Raji (cell line): Measurements from ENCODE around the gene FHIP1A.

ENCODE experiments used
- POLR2A ChIP-seq: IDR thresholded peaks from 2 replicates; pipeline ENCODE4 v1.6.1; 2011; ENCODE audit warnings: low read depth, low read length, control low read depth; ENCODE audit not compliant: insufficient read depth

Gene FHIP1A

GRCh38 chr4:151436093-151436518 is 27.1 kb downstream of the FHIP1A start:
- no peak for TF ChIP-seq POLR2A

DNA sequence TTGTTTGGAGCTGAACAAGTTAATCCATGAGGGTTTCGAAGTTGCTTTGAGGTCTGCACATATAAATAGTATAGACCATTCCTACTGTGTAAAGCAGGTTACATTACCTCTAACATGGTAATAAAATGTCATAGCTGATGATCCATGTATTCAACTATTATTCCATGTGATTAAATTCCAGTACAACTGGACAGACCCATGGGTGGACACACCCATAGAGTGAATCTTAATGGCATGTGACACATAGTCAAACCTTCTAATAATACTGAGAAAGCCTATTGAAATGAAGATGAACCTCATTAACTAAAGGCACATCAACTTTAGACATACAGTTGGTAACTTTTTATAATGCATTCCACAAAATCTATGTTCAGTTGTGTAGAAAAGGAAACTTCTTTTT is 28.5 kb downstream of the FHIP1A start:
- TF ChIP-seq POLR2A = no peak

DNA sequence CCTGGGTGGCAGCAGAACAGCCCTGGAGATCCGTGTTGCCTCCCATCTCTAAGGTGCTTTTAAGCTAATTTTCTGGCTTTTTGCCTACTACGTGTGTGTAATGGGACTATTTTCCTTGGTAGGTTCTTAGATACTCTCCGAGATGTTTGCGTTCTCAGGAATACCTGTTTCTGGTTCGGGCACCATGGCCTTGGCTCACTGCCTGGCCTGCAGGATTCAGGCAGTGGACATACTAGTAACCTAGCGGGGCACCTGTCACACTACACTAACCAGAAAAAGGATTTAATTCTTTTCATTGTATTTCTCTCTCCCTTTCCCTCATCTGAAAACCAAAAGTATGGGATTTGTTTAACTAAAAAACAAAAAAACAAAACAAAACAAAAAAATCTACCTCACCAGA is 29.2 kb downstream of the FHIP1A start:
- TF ChIP-seq POLR2A = no peak

- no peak for TF ChIP-seq POLR2A
Measured at GRCh38 chr4:151439320-151439719, 30.3 kb downstream of the FHIP1A start.

- no peak for TF ChIP-seq POLR2A
Measured at GRCh38 chr4:151442002-151442401, 33.0 kb downstream of the FHIP1A start.

- no peak for TF ChIP-seq POLR2A
Measured at GRCh38 chr4:151443247-151443646, 34.3 kb downstream of the FHIP1A start.

- TF ChIP-seq POLR2A = no peak
Measured at GRCh38 chr4:151443752-151444151, 34.8 kb downstream of the FHIP1A start.

GRCh38 chr4:151446208-151446607 is 37.2 kb downstream of the FHIP1A start:
- TF ChIP-seq POLR2A = no peak

DNA sequence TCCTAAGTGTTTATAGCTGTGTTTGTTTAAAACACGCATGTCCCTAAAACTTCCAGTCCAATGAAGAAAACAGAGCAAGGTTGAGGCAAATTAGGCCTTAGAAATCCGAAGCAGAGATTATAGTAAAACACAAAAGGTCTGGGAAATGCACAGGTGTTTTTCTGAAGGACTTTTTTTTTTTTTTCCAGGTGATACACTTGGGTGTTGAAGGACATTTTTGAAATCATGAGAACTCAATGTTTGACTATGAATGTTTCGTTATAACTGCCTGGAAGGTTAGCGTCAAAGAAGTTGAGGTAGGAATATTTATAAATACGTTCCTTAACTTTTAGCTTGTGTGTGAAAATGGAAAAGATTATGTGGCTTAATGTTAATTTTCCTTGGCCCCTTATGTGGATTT is 45.5 kb downstream of the FHIP1A start:
- TF ChIP-seq POLR2A = no peak

- no peak for TF ChIP-seq POLR2A
Measured at GRCh38 chr4:151455212-151455611, 46.2 kb downstream of the FHIP1A start.

GRCh38 chr4:151458148-151458547 is 49.2 kb downstream of the FHIP1A start:
- TF ChIP-seq POLR2A = no peak
